ENCODE data around the gene B3GAT2. TPM values are rescaled to one million over a fixed set of nuclear protein-coding genes. Genes with fewer than 3 reads are reported as not detected.
A peak's percentile ranks its signal among the peaks of the same experiment; 100 is the strongest.

B3GAT2 gene
- total and polyA plus RNA-seq, 5 donors from 2014 or later, result 0.16 to 0.30 (median 0.22) TPM; not detected in 1

DNA sequence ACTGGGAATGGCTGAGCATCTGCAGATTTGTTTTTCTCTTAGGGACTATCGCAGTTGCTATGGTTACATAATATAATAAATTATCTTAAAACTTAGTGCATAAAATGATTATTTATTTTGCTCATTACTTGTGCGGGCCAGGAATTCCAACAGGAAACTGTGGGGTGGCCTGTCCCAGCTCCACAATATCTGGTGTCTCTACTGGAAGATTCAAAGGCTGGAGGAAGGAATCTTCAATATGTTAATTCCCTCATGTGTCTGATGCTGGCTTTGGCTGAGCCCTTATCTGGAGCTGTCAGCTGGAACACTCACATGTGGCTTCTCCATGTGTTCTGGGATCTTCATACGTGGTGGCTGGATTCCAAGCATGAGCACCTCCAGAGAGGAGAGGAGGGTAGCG is 23.9 kb upstream of the B3GAT2 start:
- Mint-ChIP-seq H3K27me3 (peaks cover 9% of the 10 kb centered on the region), H3K27ac (no peak overlapping the region), H3K4me1 (no peaks in the 10 kb centered on the region), H3K4me3 (no peak overlapping the region), H3K9me3 (peaks cover 0 to 5% (median 0%) of the 10 kb centered on the region in 7 donors), H3K36me3 (no peaks in the 10 kb centered on the region)
- Histone ChIP-seq H3K4me3 (ENCODE audit: low read depth, low read length) (no peak overlapping the region), H3K9me3 (ENCODE audit: control insufficient read depth in 2 of 2, low read length in 2 of 2) (no peaks in the 10 kb centered on the region), H3K4me1 (ENCODE audit: control insufficient read depth, insufficient read depth, low read length, poor library complexity, severe bottlenecking) (no peaks in the 10 kb centered on the region), H3K36me3 (ENCODE audit: control insufficient read depth, insufficient read depth, low read length) (no peaks in the 10 kb centered on the region), H3K27ac (ENCODE audit: insufficient read depth, low read length, poor library complexity, severe bottlenecking) (no peak overlapping the region), H3K27me3 (ENCODE audit: control insufficient read depth, insufficient read depth, low read length) (no peaks in the 10 kb centered on the region)
- no peak for ATAC-seq (ENCODE audit: low read depth in 2 of 2)
- no peak for DNase-seq

DNA sequence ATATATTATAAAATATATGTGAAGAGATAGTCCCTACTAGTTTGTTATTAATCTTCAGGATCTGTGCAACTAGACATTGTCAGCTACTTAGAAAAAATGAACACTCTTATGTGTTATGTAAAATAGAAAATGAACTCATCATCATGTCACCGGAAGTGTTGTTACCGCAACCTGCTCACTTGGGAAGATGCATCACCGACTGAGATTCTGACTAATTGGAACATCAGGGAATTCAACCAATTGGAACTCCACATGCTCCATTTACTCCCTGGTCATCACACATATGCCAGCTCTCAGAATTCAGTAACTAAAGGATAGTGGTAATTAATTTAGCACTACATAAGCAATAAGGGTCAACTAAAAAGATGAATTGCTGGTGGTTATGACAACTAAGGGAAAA is 16.7 kb upstream of the B3GAT2 start:
- Mint-ChIP-seq H3K27me3 (peaks cover 13% of the 10 kb centered on the region), H3K9me3 (peaks cover 0 to 8% (median 1%) of the 10 kb centered on the region in 7 donors), H3K36me3 (no peaks in the 10 kb centered on the region), H3K27ac (no peak overlapping the region), H3K4me1 (no peaks in the 10 kb centered on the region), H3K4me3 (no peak overlapping the region)
- no peaks in the 10 kb centered on the region for H3K4me1 ChIP-seq (ENCODE audit: control insufficient read depth, insufficient read depth, low read length, poor library complexity, severe bottlenecking)
- DNase-seq (no peak), ATAC-seq (ENCODE audit: low read depth in 2 of 2) (no peak)
- no peak overlapping the region for H3K27ac ChIP-seq (ENCODE audit: insufficient read depth, low read length, poor library complexity, severe bottlenecking)
- no peaks in the 10 kb centered on the region for H3K36me3 ChIP-seq (ENCODE audit: control insufficient read depth, insufficient read depth, low read length)
- H3K9me3 ChIP-seq (ENCODE audit: control insufficient read depth in 2 of 2, low read length in 2 of 2), result no peaks in the 10 kb centered on the region
- H3K27me3 ChIP-seq (ENCODE audit: control insufficient read depth, insufficient read depth, low read length), result no peaks in the 10 kb centered on the region
- H3K4me3 ChIP-seq (ENCODE audit: low read depth, low read length), result no peak overlapping the region

DNA sequence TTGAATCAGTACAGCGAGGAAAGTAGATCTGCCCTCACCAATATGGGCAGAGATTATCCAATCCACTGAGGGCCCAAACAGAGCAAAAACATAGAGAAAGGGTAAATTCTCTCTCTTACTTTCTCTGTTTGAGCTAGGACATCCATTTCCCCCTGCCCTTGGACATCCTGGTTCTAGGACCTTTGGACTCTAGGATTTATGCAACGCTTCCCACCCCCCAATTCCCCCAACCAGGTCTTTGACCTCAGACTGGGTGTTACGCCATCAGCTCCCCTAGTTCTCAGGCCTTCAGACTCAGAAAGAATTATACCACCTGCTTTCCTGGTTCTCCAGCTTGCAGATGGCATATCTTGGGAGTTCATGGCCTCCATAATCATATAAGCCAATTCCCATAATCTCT is 10.2 kb upstream of the B3GAT2 start:
- Mint-ChIP-seq H3K27me3 (no peaks in the 10 kb centered on the region), H3K4me1 (no peaks in the 10 kb centered on the region), H3K4me3 (no peak overlapping the region), H3K36me3 (no peaks in the 10 kb centered on the region), H3K9me3 (peaks cover 0 to 4% (median 0%) of the 10 kb centered on the region in 7 donors), H3K27ac (no peak overlapping the region)
- Histone ChIP-seq H3K9me3 (ENCODE audit: control insufficient read depth in 2 of 2, low read length in 2 of 2) (no peaks in the 10 kb centered on the region), H3K27me3 (ENCODE audit: control insufficient read depth, insufficient read depth, low read length) (no peaks in the 10 kb centered on the region), H3K4me3 (ENCODE audit: low read depth, low read length) (no peak overlapping the region), H3K36me3 (ENCODE audit: control insufficient read depth, insufficient read depth, low read length) (no peaks in the 10 kb centered on the region), H3K27ac (ENCODE audit: insufficient read depth, low read length, poor library complexity, severe bottlenecking) (no peak overlapping the region), H3K4me1 (ENCODE audit: control insufficient read depth, insufficient read depth, low read length, poor library complexity, severe bottlenecking) (no peaks in the 10 kb centered on the region)
- no peak for DNase-seq
- ATAC-seq (ENCODE audit: low read depth in 2 of 2), result no peak

DNA sequence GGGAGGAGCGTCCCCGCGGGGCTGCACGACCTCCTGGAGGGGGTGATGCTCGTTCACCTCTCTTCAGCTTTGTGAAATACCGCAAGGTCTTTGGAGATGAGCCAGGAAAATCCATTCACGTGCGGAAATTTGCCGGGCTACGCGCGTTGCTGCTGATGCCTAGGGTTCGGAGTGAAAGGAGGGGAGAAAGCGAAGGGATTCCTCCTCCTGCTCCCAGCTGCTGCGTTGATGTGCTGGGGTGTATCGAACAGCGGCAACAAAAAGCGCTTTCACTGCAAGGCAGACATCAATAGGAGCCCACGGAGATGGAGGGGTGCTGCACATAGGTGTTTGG is 391 bp upstream of the B3GAT2 start:
- peaks cover 21% of the 10 kb centered on the region for H3K4me1 ChIP-seq (ENCODE audit: control insufficient read depth, insufficient read depth, low read length, poor library complexity, severe bottlenecking)
- peaks cover 0 to 2% (median 0%) of the 10 kb centered on the region in 7 donors for H3K9me3 Mint-ChIP-seq
- H3K36me3 ChIP-seq (ENCODE audit: control insufficient read depth, insufficient read depth, low read length), result no peaks in the 10 kb centered on the region
- no peak overlapping the region for H3K4me3 ChIP-seq (ENCODE audit: low read depth, low read length)
- ATAC-seq (ENCODE audit: low read depth in 2 of 2), result no peak
- H3K27me3 ChIP-seq (ENCODE audit: control insufficient read depth, insufficient read depth, low read length), result peaks cover 16% of the 10 kb centered on the region
- H3K4me3 Mint-ChIP-seq, result peak overlapping the region in 3 of 4 donors; percentile 34 to 82 (median 53)
- H3K36me3 Mint-ChIP-seq, result no peaks in the 10 kb centered on the region
- DNase-seq, result no peak
- H3K27ac ChIP-seq (ENCODE audit: insufficient read depth, low read length, poor library complexity, severe bottlenecking), result no peak overlapping the region
- peaks cover 0 to 27% (median 8%) of the 10 kb centered on the region in 4 donors for H3K4me1 Mint-ChIP-seq
- H3K27me3 Mint-ChIP-seq, result peaks cover 59% of the 10 kb centered on the region
- H3K27ac Mint-ChIP-seq, result no peak overlapping the region
- H3K9me3 ChIP-seq (ENCODE audit: control insufficient read depth in 2 of 2, low read length in 2 of 2), result no peaks in the 10 kb centered on the region

DNA sequence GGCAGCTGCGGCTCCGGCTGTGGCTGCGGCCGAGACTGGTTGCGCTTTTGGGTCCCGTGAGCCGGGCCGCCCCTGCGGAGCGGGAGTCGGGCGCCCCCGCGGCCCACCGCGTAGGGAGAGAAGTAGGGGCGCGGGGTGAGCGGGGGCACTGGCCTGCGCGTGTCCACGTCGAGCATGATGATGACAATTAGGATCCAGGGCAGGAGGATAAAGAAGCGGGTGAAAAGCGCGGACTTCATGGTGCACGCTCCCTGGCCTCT is 739 bp downstream of the B3GAT2 start:
- no peaks in the 10 kb centered on the region for H3K9me3 ChIP-seq (ENCODE audit: control insufficient read depth in 2 of 2, low read length in 2 of 2)
- ATAC-seq (ENCODE audit: low read depth in 2 of 2) (no peak), DNase-seq (no peak)
- H3K27me3 Mint-ChIP-seq, result peaks cover 59% of the 10 kb centered on the region
- H3K36me3 ChIP-seq (ENCODE audit: control insufficient read depth, insufficient read depth, low read length), result no peaks in the 10 kb centered on the region
- H3K4me1 Mint-ChIP-seq, result peaks cover 0 to 27% (median 8%) of the 10 kb centered on the region in 4 donors
- H3K27ac ChIP-seq (ENCODE audit: insufficient read depth, low read length, poor library complexity, severe bottlenecking), result no peak overlapping the region
- H3K36me3 Mint-ChIP-seq, result no peaks in the 10 kb centered on the region
- H3K9me3 Mint-ChIP-seq, result peaks cover 0 to 2% (median 0%) of the 10 kb centered on the region in 7 donors
- peaks cover 16% of the 10 kb centered on the region for H3K27me3 ChIP-seq (ENCODE audit: control insufficient read depth, insufficient read depth, low read length)
- H3K4me3 Mint-ChIP-seq, result peak overlapping the region in 3 of 4 donors; percentile 21 to 74 (median 66)
- peaks cover 21% of the 10 kb centered on the region for H3K4me1 ChIP-seq (ENCODE audit: control insufficient read depth, insufficient read depth, low read length, poor library complexity, severe bottlenecking)
- H3K4me3 ChIP-seq (ENCODE audit: low read depth, low read length), result no peak overlapping the region
- no peak overlapping the region for H3K27ac Mint-ChIP-seq

DNA sequence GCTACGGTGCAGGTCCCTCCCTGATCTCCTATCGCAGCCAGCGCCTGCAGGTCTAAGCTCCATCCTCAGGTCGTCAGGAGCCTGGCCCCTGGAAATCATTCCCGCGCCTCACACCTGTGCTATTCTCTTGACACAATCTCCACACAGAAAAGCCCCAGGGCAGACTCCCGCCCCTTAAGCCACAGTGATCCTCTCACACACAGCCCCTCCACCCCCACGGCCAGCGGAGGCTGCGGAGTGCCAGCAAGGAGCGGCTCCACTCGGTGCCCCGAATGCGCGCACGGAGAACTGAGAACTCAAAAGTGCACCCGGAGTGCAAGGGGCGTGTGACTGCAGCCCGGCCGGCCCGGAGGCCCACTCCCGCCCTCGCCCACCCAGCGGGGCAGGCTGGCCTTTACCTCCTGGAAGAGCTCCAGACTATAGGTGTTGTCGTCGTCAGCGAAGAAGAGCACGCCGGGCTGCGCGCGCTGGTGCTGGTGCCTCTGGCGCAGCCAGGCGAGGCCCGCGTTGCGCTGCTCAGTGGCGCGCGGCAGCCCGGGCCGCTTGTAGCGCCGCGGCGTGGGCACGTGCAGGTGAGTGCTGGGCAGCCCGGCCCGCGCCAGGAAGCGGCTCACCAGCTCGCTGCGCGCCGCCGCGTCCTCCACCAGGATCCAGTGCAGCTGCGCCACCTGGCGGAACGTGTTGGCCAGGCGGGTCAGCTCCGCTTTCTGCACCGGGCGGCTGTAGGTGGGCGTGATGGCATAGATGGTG is 1.2 kb downstream of the B3GAT2 start:
- no peaks in the 10 kb centered on the region for H3K9me3 ChIP-seq (ENCODE audit: control insufficient read depth in 2 of 2, low read length in 2 of 2)
- H3K4me1 ChIP-seq (ENCODE audit: control insufficient read depth, insufficient read depth, low read length, poor library complexity, severe bottlenecking), result peaks cover 21% of the 10 kb centered on the region
- H3K27me3 ChIP-seq (ENCODE audit: control insufficient read depth, insufficient read depth, low read length), result peaks cover 16% of the 10 kb centered on the region
- peaks cover 0 to 2% (median 0%) of the 10 kb centered on the region in 7 donors for H3K9me3 Mint-ChIP-seq
- peak; percentile 65 to 87 (median 79) for DNase-seq
- H3K36me3 Mint-ChIP-seq, result no peaks in the 10 kb centered on the region
- H3K27ac ChIP-seq (ENCODE audit: insufficient read depth, low read length, poor library complexity, severe bottlenecking), result no peak overlapping the region
- H3K4me3 Mint-ChIP-seq, result peak overlapping the region; percentile 21 to 80 (median 76)
- peak; percentile 91 for ATAC-seq (ENCODE audit: low read depth in 2 of 2)
- no peak overlapping the region for H3K4me3 ChIP-seq (ENCODE audit: low read depth, low read length)
- peaks cover 0 to 27% (median 8%) of the 10 kb centered on the region in 4 donors for H3K4me1 Mint-ChIP-seq
- H3K36me3 ChIP-seq (ENCODE audit: control insufficient read depth, insufficient read depth, low read length), result no peaks in the 10 kb centered on the region
- H3K27ac Mint-ChIP-seq, result no peak overlapping the region
- H3K27me3 Mint-ChIP-seq, result peaks cover 59% of the 10 kb centered on the region

DNA sequence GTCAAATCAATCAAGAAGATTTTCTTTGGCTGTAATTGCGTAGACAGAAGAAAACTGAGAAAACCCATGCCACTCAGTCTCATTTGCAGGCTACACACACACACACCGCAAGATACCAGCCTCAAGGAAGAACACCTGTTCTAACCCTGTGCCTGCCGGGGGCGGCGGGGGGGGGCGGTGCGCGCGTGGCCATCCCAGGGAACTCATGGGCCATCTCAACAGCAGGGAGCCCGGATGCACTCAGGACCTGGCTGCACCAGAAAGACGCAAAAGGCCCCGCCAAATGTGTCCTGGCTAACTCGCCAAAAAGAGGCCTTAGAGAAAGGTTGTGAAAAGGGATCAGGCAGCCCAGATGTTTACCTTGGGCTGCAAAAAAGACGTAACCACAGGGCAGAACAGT is 2.1 kb downstream of the B3GAT2 start:
- peaks cover 0 to 2% (median 0%) of the 10 kb centered on the region in 7 donors for H3K9me3 Mint-ChIP-seq
- peaks cover 21% of the 10 kb centered on the region for H3K4me1 ChIP-seq (ENCODE audit: control insufficient read depth, insufficient read depth, low read length, poor library complexity, severe bottlenecking)
- peak overlapping the region in 3 of 4 donors; percentile 72 to 80 (median 79) for H3K4me3 Mint-ChIP-seq
- no peak overlapping the region for H3K27ac Mint-ChIP-seq
- no peak overlapping the region for H3K27ac ChIP-seq (ENCODE audit: insufficient read depth, low read length, poor library complexity, severe bottlenecking)
- no peaks in the 10 kb centered on the region for H3K36me3 ChIP-seq (ENCODE audit: control insufficient read depth, insufficient read depth, low read length)
- no peak overlapping the region for H3K4me3 ChIP-seq (ENCODE audit: low read depth, low read length)
- peaks cover 59% of the 10 kb centered on the region for H3K27me3 Mint-ChIP-seq
- no peak for ATAC-seq (ENCODE audit: low read depth in 2 of 2)
- DNase-seq, result no peak
- peaks cover 18% of the 10 kb centered on the region for H3K27me3 ChIP-seq (ENCODE audit: control insufficient read depth, insufficient read depth, low read length)
- no peaks in the 10 kb centered on the region for H3K36me3 Mint-ChIP-seq
- no peaks in the 10 kb centered on the region for H3K9me3 ChIP-seq (ENCODE audit: control insufficient read depth in 2 of 2, low read length in 2 of 2)
- H3K4me1 Mint-ChIP-seq, result peaks cover 0 to 27% (median 8%) of the 10 kb centered on the region in 4 donors

DNA sequence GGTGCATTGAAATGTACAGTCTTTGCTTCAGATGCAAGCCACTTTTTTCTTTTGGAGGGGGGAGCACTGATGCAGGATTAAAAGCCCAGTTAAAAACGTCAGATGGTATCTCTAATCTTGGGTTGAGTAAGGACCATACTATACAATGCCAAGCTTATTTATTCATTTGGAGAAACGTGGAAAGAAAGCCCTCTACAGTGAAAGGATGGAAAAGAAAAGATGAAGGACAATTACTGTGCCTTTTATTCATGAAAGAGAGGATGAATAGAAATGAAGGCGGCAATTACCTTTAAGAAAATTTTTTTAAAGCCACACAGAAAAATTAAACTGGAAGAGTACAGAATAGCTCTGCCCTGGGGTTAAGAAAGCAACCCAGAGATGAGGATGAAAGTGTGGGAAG is 2.7 kb downstream of the B3GAT2 start:
- DNase-seq, result no peak
- Mint-ChIP-seq H3K27me3 (peaks cover 59% of the 10 kb centered on the region), H3K4me3 (peak overlapping the region in 3 of 4 donors; percentile 3 to 86 (median 45)), H3K27ac (no peak overlapping the region), H3K4me1 (peaks cover 0 to 27% (median 8%) of the 10 kb centered on the region in 4 donors), H3K36me3 (no peaks in the 10 kb centered on the region), H3K9me3 (peaks cover 0 to 2% (median 0%) of the 10 kb centered on the region in 7 donors)
- no peak overlapping the region for H3K4me3 ChIP-seq (ENCODE audit: low read depth, low read length)
- peaks cover 21% of the 10 kb centered on the region for H3K4me1 ChIP-seq (ENCODE audit: control insufficient read depth, insufficient read depth, low read length, poor library complexity, severe bottlenecking)
- no peak overlapping the region for H3K27ac ChIP-seq (ENCODE audit: insufficient read depth, low read length, poor library complexity, severe bottlenecking)
- H3K36me3 ChIP-seq (ENCODE audit: control insufficient read depth, insufficient read depth, low read length), result no peaks in the 10 kb centered on the region
- no peaks in the 10 kb centered on the region for H3K9me3 ChIP-seq (ENCODE audit: control insufficient read depth in 2 of 2, low read length in 2 of 2)
- no peak for ATAC-seq (ENCODE audit: low read depth in 2 of 2)
- H3K27me3 ChIP-seq (ENCODE audit: control insufficient read depth, insufficient read depth, low read length), result peaks cover 18% of the 10 kb centered on the region
